CD14-positive monocyte (primary cell): ENCODE results near the gene LGALSL. TPM values are rescaled to one million over a fixed set of nuclear protein-coding genes. Genes with fewer than 3 reads are reported as not detected.

Experiments
- DNase-seq, 3 donors: peaks; one replicate each; pipeline ENCODE4 v3.0.0-alpha.2; 2011 to 2022
- H2AFZ ChIP-seq: 2 replicates; pipeline ENCODE4 v1.6.0; 2012; ENCODE audit warnings: mild to moderate bottlenecking, low read depth, low read length, inconsistent platforms; ENCODE audit not compliant: insufficient read depth, poor library complexity, severe bottlenecking
- H3K27ac ChIP-seq, 2 donors: 1 replicate in 1 of 2; 2 replicates in 1 of 2; pipeline ENCODE4 v1.5.1; 2012 to 2013; ENCODE audit warnings: low read length in 2 of 2, control low read depth in 1 of 2, inconsistent platforms in 1 of 2, low read depth in 1 of 2, mild to moderate bottlenecking in 1 of 2
- H3K27me3 ChIP-seq, 2 donors: one replicate each; pipeline versions ENCODE4 v1.6.0 to v1.6.1; 2011 to 2013; ENCODE audit warnings: low read length in 2 of 2; ENCODE audit not compliant: control insufficient read depth in 2 of 2, insufficient read depth in 2 of 2
- H3K36me3 ChIP-seq, 2 donors: replicated peaks in 1 of 2; 1 replicate in 1 of 2; 2 replicates in 1 of 2; pipeline versions ENCODE4 v1.5.1 to v1.6.1; 2012 to 2013; ENCODE audit warnings: low read length in 2 of 2, control low read depth in 1 of 2, inconsistent platforms in 1 of 2, mild to moderate bottlenecking in 1 of 2; ENCODE audit not compliant: insufficient read depth in 2 of 2, control insufficient read depth in 1 of 2
- H3K4me1 ChIP-seq, 2 donors: 1 replicate in 1 of 2; 2 replicates in 1 of 2; pipeline versions ENCODE4 v1.5.1 to v1.6.1; 2012 to 2013; ENCODE audit warnings: low read length in 2 of 2, control low read depth in 1 of 2, inconsistent platforms in 1 of 2, mild to moderate bottlenecking in 1 of 2, moderate library complexity in 1 of 2; ENCODE audit not compliant: insufficient read depth in 2 of 2, control insufficient read depth in 1 of 2
- H3K4me2 ChIP-seq: replicated peaks from 2 replicates; pipeline ENCODE3; 2012; ENCODE audit warnings: low read length, moderate library complexity, mild to moderate bottlenecking; ENCODE audit not compliant: poor library complexity, severe bottlenecking; ENCODE audit errors: extremely low read depth
- H3K4me3 ChIP-seq, 3 experiments: fragments of 200-600 bp in 1 of 3; sonication (generic) in 1 of 3; replicated peaks in 1 of 3; 1 replicate in 2 of 3; 2 replicates in 1 of 3; pipeline ENCODE4 v1.5.1; 2011 to 2013; ENCODE audit warnings: low read length in 3 of 3, mild to moderate bottlenecking in 3 of 3, control low read depth in 2 of 3, low read depth in 2 of 3, inconsistent platforms in 1 of 3, moderate library complexity in 1 of 3
- H3K79me2 ChIP-seq: 2 replicates; pipeline ENCODE4 v1.6.0; 2012; ENCODE audit warnings: mild to moderate bottlenecking, control low read depth, inconsistent platforms, low read length, moderate library complexity; ENCODE audit not compliant: insufficient read depth
- H3K9ac ChIP-seq: 2 replicates; pipeline ENCODE4 v1.6.0; 2017; ENCODE audit warnings: low read length, mild to moderate bottlenecking; ENCODE audit not compliant: insufficient read depth, poor library complexity, severe bottlenecking
- H3K9me3 ChIP-seq, 2 donors: replicated peaks in 1 of 2; 1 replicate in 1 of 2; 2 replicates in 1 of 2; pipeline versions ENCODE4 v1.5.1 to v1.6.1; 2012 to 2013; ENCODE audit warnings: low read length in 2 of 2, control low read depth in 1 of 2; ENCODE audit not compliant: control insufficient read depth in 1 of 2, insufficient read depth in 1 of 2
- H4K20me1 ChIP-seq: 2 replicates; pipeline ENCODE4 v1.6.0; 2012; ENCODE audit warnings: mild to moderate bottlenecking, low read length, control low read depth, moderate library complexity; ENCODE audit not compliant: insufficient read depth
- H3K27ac Mint-ChIP-seq, 7 donors: one replicate each; pipeline ENCODE4 v1.8.0; 2020; ENCODE audit warnings: mild to moderate bottlenecking in 7 of 7, mixed read lengths in 7 of 7, moderate library complexity in 6 of 7, inconsistent platforms in 2 of 7
- H3K27me3 Mint-ChIP-seq, 3 donors: one replicate each; pipeline ENCODE4 v1.8.0; 2021 to 2022; ENCODE audit warnings: low read depth in 3 of 3, mild to moderate bottlenecking in 3 of 3, mixed read lengths in 3 of 3, moderate library complexity in 3 of 3, inconsistent platforms in 1 of 3
- H3K36me3 Mint-ChIP-seq, 2 donors: one replicate each; pipeline ENCODE4 v1.8.0; 2020; ENCODE audit warnings: mixed read lengths in 2 of 2, inconsistent platforms in 1 of 2, mild to moderate bottlenecking in 1 of 2
- H3K4me1 Mint-ChIP-seq: one replicate; pipeline ENCODE4 v1.8.0; 2020; ENCODE audit warnings: mild to moderate bottlenecking, mixed read lengths
- H3K4me3 Mint-ChIP-seq, 2 donors: one replicate each; pipeline ENCODE4 v1.8.0; 2020; ENCODE audit warnings: mild to moderate bottlenecking in 2 of 2, mixed read lengths in 2 of 2, moderate library complexity in 1 of 2
- H3K9me3 Mint-ChIP-seq, 7 donors: one replicate each; pipeline ENCODE4 v1.8.0; 2020 to 2022; ENCODE audit warnings: mixed read lengths in 7 of 7, mild to moderate bottlenecking in 6 of 7, moderate library complexity in 6 of 7, inconsistent platforms in 2 of 7
- CTCF ChIP-seq: fragments of 200-600 bp; IDR thresholded peaks from one replicate; pipeline ENCODE4 v1.8.0; 2022; ENCODE audit warnings: antibody characterized with exemption, mild to moderate bottlenecking
- WGBS: methylation state at CpG from one replicate; pipeline ENCODE4 v1.1.5; 2013; ENCODE audit warnings: missing lambda C conversion rate; ENCODE audit not compliant: insufficient coverage; 5-methylcytosine and 5-hydroxymethylcytosine counted together
- intact Hi-C, 2 donors: fragments of 100-400 bp; cut with micrococcal nuclease; formaldehyde crosslinking; loops; one replicate each; pipeline versions ENCODE4 v1.15.0 to v1.15.1; 2023
- polyA plus RNA-seq, 3 donors: library from polyadenylated mRNA; depleted of rRNA in 1 of 3; unstranded in 2 of 3; stranded (reverse) in 1 of 3; fragments of 300-500 nt in 2 of 3; fragments of >200 nt in 1 of 3; fragmentation: Illumina TruSeq in 2 of 3; gene quantifications; 1 replicate in 2 of 3; 2 replicates in 1 of 3; pipeline ENCODE4 v1.2.3, GENCODE V29; 2012 to 2021

LGALSL gene
- polyA plus RNA-seq, 3 donors, result 0.04 to 0.30 (median 0.22) TPM

DNA sequence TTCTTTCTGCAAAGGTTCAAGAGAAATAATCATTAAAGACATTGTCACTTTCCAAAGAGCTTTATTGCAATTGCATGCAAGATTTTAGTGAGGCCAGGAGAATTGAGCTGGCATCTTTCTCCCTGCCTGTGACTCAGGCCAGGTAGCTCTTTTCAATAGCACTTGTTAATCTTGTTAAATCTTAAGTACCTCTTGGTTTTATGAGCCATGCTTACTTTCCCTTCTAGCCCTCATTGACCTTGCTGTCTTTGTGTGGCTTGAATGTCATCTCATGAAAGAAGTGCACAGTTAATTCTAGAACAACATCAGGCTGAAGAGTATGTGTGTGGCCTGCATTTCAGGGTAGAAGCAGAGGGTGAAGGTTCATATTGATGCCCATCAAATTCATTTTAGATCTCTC, 14.8 kb upstream of the LGALSL start:
- H3K4me1 ChIP-seq, result no peaks in the 10 kb centered on the region
- H3K4me1 Mint-ChIP-seq, result no peaks in the 10 kb centered on the region
- no peak overlapping the region for H3K4me2 ChIP-seq
- no peak overlapping the region for H3K9ac ChIP-seq
- peaks cover 2 to 8% (median 4%) of the 10 kb centered on the region in 3 donors for H3K27me3 Mint-ChIP-seq
- no peak overlapping the region for H3K4me3 ChIP-seq
- no peaks in the 10 kb centered on the region for H3K79me2 ChIP-seq
- no peak overlapping the region for H3K27ac ChIP-seq
- intact Hi-C loops, result no loop called here
- H3K36me3 Mint-ChIP-seq, result no peaks in the 10 kb centered on the region
- H3K36me3 ChIP-seq, result no peaks in the 10 kb centered on the region
- no peaks in the 10 kb centered on the region for H4K20me1 ChIP-seq
- H3K9me3 ChIP-seq, result no peaks in the 10 kb centered on the region
- no peak for TF ChIP-seq CTCF
- H3K4me3 Mint-ChIP-seq, result no peak overlapping the region
- DNase-seq, result no peak
- no peaks in the 10 kb centered on the region for H3K9me3 Mint-ChIP-seq
- H2AFZ ChIP-seq, result no peak overlapping the region
- H3K27ac Mint-ChIP-seq, result no peak overlapping the region
- peaks cover 0 to 2% of the 10 kb centered on the region in 2 donors for H3K27me3 ChIP-seq

- Mint-ChIP-seq H3K27ac (no peak overlapping the region), H3K27me3 (peaks cover 2 to 12% (median 5%) of the 10 kb centered on the region in 3 donors), H3K36me3 (no peaks in the 10 kb centered on the region), H3K9me3 (no peaks in the 10 kb centered on the region), H3K4me3 (no peak overlapping the region), H3K4me1 (no peaks in the 10 kb centered on the region)
- no peak for TF ChIP-seq CTCF
- H3K4me1 ChIP-seq, result no peaks in the 10 kb centered on the region
- H3K36me3 ChIP-seq, result no peaks in the 10 kb centered on the region
- intact Hi-C loops, result no loop called here
- no peak for DNase-seq
- H3K79me2 ChIP-seq, result no peaks in the 10 kb centered on the region
- H3K27ac ChIP-seq, result no peak overlapping the region
- H3K27me3 ChIP-seq, result peaks cover 0 to 2% of the 10 kb centered on the region in 2 donors
- H3K4me3 ChIP-seq, result no peak overlapping the region
- no peak overlapping the region for H3K4me2 ChIP-seq
- no peaks in the 10 kb centered on the region for H4K20me1 ChIP-seq
- no peaks in the 10 kb centered on the region for H3K9me3 ChIP-seq
- no CpG with 5 or more reads among the region's 2 CpGs for WGBS
- no peak overlapping the region for H2AFZ ChIP-seq
- no peak overlapping the region for H3K9ac ChIP-seq
Observed at GRCh38 chr2:64440843-64441242, 13.1 kb upstream of the LGALSL start.
